PFSK-1 (cell line): ENCODE results near the gene TMEM229A.

Source experiments
- FOXP2 ChIP-seq: optimal IDR thresholded peaks from 2 replicates; pipeline ENCODE3; 2011; ENCODE audit warnings: borderline replicate concordance, control low read depth, inconsistent platforms; ENCODE audit not compliant: insufficient read depth; ENCODE audit errors: extremely low read length, extremely low read depth
- POLR2AphosphoS5 ChIP-seq: IDR thresholded peaks from 2 replicates; pipeline ENCODE4 v1.6.1; 2012; ENCODE audit warnings: low read depth, mild to moderate bottlenecking, control low read depth, low read length, moderate library complexity
- REST ChIP-seq, 2 experiments: IDR thresholded peaks; 2 replicates each; pipeline versions ENCODE4 v1.6.1 to v1.8.0; 2011 to 2012; ENCODE audit warnings: low read depth in 2 of 2, low read length in 2 of 2, control low read depth in 1 of 2, inconsistent platforms in 1 of 2, mild to moderate bottlenecking in 1 of 2, moderate library complexity in 1 of 2; ENCODE audit not compliant: insufficient read depth in 1 of 2
- SIN3A ChIP-seq: IDR thresholded peaks from 2 replicates; pipeline ENCODE4 v1.6.1; 2012; ENCODE audit warnings: mild to moderate bottlenecking, low read length, moderate library complexity, borderline replicate concordance; ENCODE audit not compliant: insufficient read depth
- TAF1 ChIP-seq: IDR thresholded peaks from 2 replicates; pipeline ENCODE4 v1.6.1; 2012; ENCODE audit warnings: low read length, control low read depth, borderline replicate concordance; ENCODE audit not compliant: insufficient read depth

The TMEM229A gene

GRCh38 chr7:124072603-124073309, 39.9 kb upstream of the TMEM229A start:
- TF ChIP-seq POLR2AphosphoS5, result no peak
- TF ChIP-seq FOXP2, result no peak
- 0 out of 2 replicates have a peak, but pooled peaks have one; percentile 42 for TF ChIP-seq SIN3A
- no peak for TF ChIP-seq REST (IDR thresholded peaks at IDR 0.05; ENCODE audit: insufficient read depth in 1 of 2, low read depth in 2 of 2, low read length in 2 of 2)
- TF ChIP-seq TAF1, result 0 out of 2 replicates have a peak, but pooled peaks have one; percentile 49

- TF ChIP-seq POLR2AphosphoS5 (no peak; the same call in 1 of the 2 replicates), REST (IDR thresholded peaks at IDR 0.05; ENCODE audit: insufficient read depth in 1 of 2, low read depth in 2 of 2, low read length in 2 of 2) (no peak), SIN3A (no peak), FOXP2 (no peak), TAF1 (no peak)
Observed at GRCh38 chr7:124071843-124072242, 39.0 kb upstream of the TMEM229A start.

- TF ChIP-seq TAF1 (no peak), REST (IDR thresholded peaks at IDR 0.05; ENCODE audit: insufficient read depth in 1 of 2, low read depth in 2 of 2, low read length in 2 of 2) (0 out of 4 replicates have a peak, but pooled peaks of 1 of the 2 experiments have one; percentile 54)
Observed at GRCh38 chr7:124062171-124062570, 29.3 kb upstream of the TMEM229A start.

GRCh38 chr7:124060528-124060927, 27.7 kb upstream of the TMEM229A start:
- TF ChIP-seq POLR2AphosphoS5, result no peak

- no peak for TF ChIP-seq REST (IDR thresholded peaks at IDR 0.05; ENCODE audit: insufficient read depth in 1 of 2, low read depth in 2 of 2, low read length in 2 of 2)
- no peak for TF ChIP-seq SIN3A
- TF ChIP-seq TAF1, result no peak
- no peak for TF ChIP-seq FOXP2
- TF ChIP-seq POLR2AphosphoS5, result no peak
Observed at GRCh38 chr7:124059375-124059774, 26.5 kb upstream of the TMEM229A start.
